GM23338 (cell line): ENCODE data around the gene PHKB. TPM values are rescaled to one million over a fixed set of nuclear protein-coding genes. Genes with fewer than 3 reads are reported as not detected.
A peak's percentile ranks its signal among the peaks of the same experiment; 100 is the strongest.

Experiments
- ATAC-seq: fragments of 200-7000 bp; cut with Tn5 transposase; 3 replicates; pipeline ENCODE4 v1.9.1; 2020
- DNase-seq: peaks from one replicate; pipeline ENCODE4 v3.0.0-alpha.2; 2015; ENCODE audit warnings: low spot score
- H2AFZ ChIP-seq: fragments of 200-600 bp; sonication (generic); 2 replicates; pipeline ENCODE4 v1.8.0; 2016; ENCODE audit warnings: antibody characterized with exemption, mild to moderate bottlenecking, moderate library complexity
- H3F3A ChIP-seq: fragments of 200-600 bp; sonication (generic); replicated peaks from 2 replicates; pipeline ENCODE4 v1.8.0; 2017; ENCODE audit warnings: antibody characterized with exemption, mixed run types, low read depth
- H3K27ac ChIP-seq: fragments of 200-600 bp; sonication (generic); 2 replicates; pipeline ENCODE4 v1.6.1; 2016; ENCODE audit warnings: low read depth
- H3K27me3 ChIP-seq: fragments of 200-600 bp; sonication (generic); 2 replicates; pipeline ENCODE4 v1.8.0; 2016; ENCODE audit warnings: mild to moderate bottlenecking, mixed run types, moderate library complexity; ENCODE audit not compliant: insufficient read depth
- H3K36me3 ChIP-seq: fragments of 200-600 bp; sonication (generic); 2 replicates; pipeline ENCODE4 v1.8.0; 2016; ENCODE audit warnings: mild to moderate bottlenecking; ENCODE audit not compliant: insufficient read depth
- H3K4me1 ChIP-seq: fragments of 200-600 bp; sonication (generic); 2 replicates; pipeline ENCODE4 v1.8.0; 2016; ENCODE audit warnings: mild to moderate bottlenecking, moderate library complexity; ENCODE audit not compliant: insufficient read depth
- H3K4me2 ChIP-seq: fragments of 200-600 bp; sonication (generic); 2 replicates; pipeline ENCODE4 v1.7.1; 2017; ENCODE audit warnings: mixed run types
- H3K4me3 ChIP-seq: fragments of 200-600 bp; sonication (generic); 2 replicates; pipeline ENCODE4 v1.6.1; 2016; ENCODE audit warnings: mixed run types
- H3K79me2 ChIP-seq: fragments of 200-600 bp; sonication (generic); replicated peaks from 2 replicates; pipeline ENCODE4 v1.8.0; 2017; ENCODE audit warnings: mild to moderate bottlenecking; ENCODE audit not compliant: insufficient read depth
- H3K9me2 ChIP-seq: fragments of 200-600 bp; sonication (generic); 2 replicates; pipeline ENCODE4 v1.8.0; 2017; ENCODE audit not compliant: insufficient read depth
- H4K20me1 ChIP-seq: fragments of 200-600 bp; sonication (generic); replicated peaks from 2 replicates; pipeline ENCODE4 v1.8.0; 2017; ENCODE audit warnings: mild to moderate bottlenecking; ENCODE audit not compliant: insufficient read depth
- H3K27ac Mint-ChIP-seq: 2 replicates; pipeline ENCODE4 v1.8.0; 2020; ENCODE audit warnings: inconsistent platforms, mild to moderate bottlenecking, moderate library complexity, mixed read lengths
- H3K27me3 Mint-ChIP-seq: 3 replicates; pipeline ENCODE4 v1.8.0; 2022; ENCODE audit warnings: low read depth, mild to moderate bottlenecking, moderate library complexity, mixed read lengths, inconsistent platforms; ENCODE audit not compliant: insufficient read depth, poor library complexity
- H3K36me3 Mint-ChIP-seq: 3 replicates; pipeline ENCODE4 v1.8.0; 2021; ENCODE audit warnings: low read depth, mild to moderate bottlenecking, inconsistent platforms, moderate library complexity, mixed read lengths
- H3K4me1 Mint-ChIP-seq: 3 replicates; pipeline ENCODE4 v1.8.0; 2020; ENCODE audit warnings: mild to moderate bottlenecking, inconsistent platforms, mixed read lengths
- H3K4me3 Mint-ChIP-seq: 3 replicates; pipeline ENCODE4 v1.8.0; 2021; ENCODE audit warnings: moderate library complexity, mild to moderate bottlenecking, inconsistent platforms, mixed read lengths
- H3K9me3 Mint-ChIP-seq: 3 replicates; pipeline ENCODE4 v1.8.0; 2020; ENCODE audit warnings: moderate library complexity, mild to moderate bottlenecking, inconsistent platforms, mixed read lengths
- CTCF ChIP-seq, 2 experiments: fragments of 200-600 bp in 1 of 2; sonication (generic) in 1 of 2; conservative IDR thresholded peaks; 2 replicates each; pipeline versions ENCODE4 v1.5.1 to v1.6.1; 2016 to 2017; ENCODE audit warnings: antibody characterized with exemption in 2 of 2, low read depth in 2 of 2, mild to moderate bottlenecking in 2 of 2, moderate library complexity in 1 of 2
- ETS1 ChIP-seq: IDR thresholded peaks from 2 replicates; pipeline ENCODE4 v1.6.1; 2016; ENCODE audit warnings: antibody characterized with exemption
- EZH2 ChIP-seq: fragments of 200-600 bp; sonication (generic); IDR thresholded peaks from one replicate; pipeline ENCODE4 v1.8.0; 2017; ENCODE audit warnings: antibody characterized with exemption, mild to moderate bottlenecking, low read depth; ENCODE audit not compliant: unreplicated experiment
- EZH2phosphoT487 ChIP-seq: fragments of 200-600 bp; sonication (generic); IDR thresholded peaks from one replicate; pipeline ENCODE4 v1.8.1; 2018; ENCODE audit warnings: antibody characterized with exemption; ENCODE audit not compliant: unreplicated experiment
- JUNB ChIP-seq: IDR thresholded peaks from one replicate; pipeline ENCODE4 v1.6.1; 2016; ENCODE audit warnings: antibody characterized with exemption; ENCODE audit not compliant: unreplicated experiment
- NANOG ChIP-seq: IDR thresholded peaks from 2 replicates; pipeline ENCODE4 v1.6.1; 2016; ENCODE audit warnings: antibody characterized with exemption, borderline replicate concordance
- POLR2AphosphoS5 ChIP-seq: IDR thresholded peaks from 2 replicates; pipeline ENCODE4 v1.6.1; 2016; ENCODE audit warnings: antibody characterized with exemption, low read depth
- REST ChIP-seq: IDR thresholded peaks from one replicate; pipeline ENCODE4 v1.6.1; 2018; ENCODE audit warnings: antibody characterized with exemption; ENCODE audit not compliant: unreplicated experiment
- STAT1 ChIP-seq: IDR thresholded peaks from one replicate; pipeline ENCODE4 v1.6.1; 2016; ENCODE audit warnings: antibody characterized with exemption; ENCODE audit not compliant: unreplicated experiment
- ZNF114 ChIP-seq: fragments of 250-450 bp; sonication (Bioruptor Pico); IDR thresholded peaks from 2 replicates; pipeline ENCODE4 v1.5.0; 2020; ENCODE audit warnings: mild to moderate bottlenecking, moderate library complexity
- ZNF331 ChIP-seq: fragments of 250-450 bp; sonication (Bioruptor Pico); IDR thresholded peaks from 2 replicates; pipeline ENCODE4 v1.5.0; 2020; ENCODE audit warnings: low read depth, mild to moderate bottlenecking, moderate library complexity
- polyA plus RNA-seq: library from polyadenylated mRNA; unstranded; fragments of >200 nt; fragmentation: Nextera tagmentation; extraction: Ambion mirVana; gene quantifications from 2 replicates; pipeline ENCODE4 v1.2.1, GENCODE V29; 2016
- total RNA-seq: library from RNA; depleted of rRNA; stranded (reverse); fragments of >200 nt; shearing (Covaris generic); gene quantifications from 2 replicates; pipeline ENCODE4 v1.2.3, GENCODE V29; 2014

PHKB gene
- total and polyA plus RNA-seq, 2 experiments from 2014 or later = 20.3 to 57.3 TPM

GRCh38 chr16:47693226-47693625 is 232.1 kb downstream of the PHKB start:
- no peaks in the 10 kb centered on the region for H3K27me3 ChIP-seq
- H3K9me3 Mint-ChIP-seq = no peaks in the 10 kb centered on the region
- DNase-seq = no peak
- no peaks in the 10 kb centered on the region for H3F3A ChIP-seq
- H3K36me3 Mint-ChIP-seq = peaks cover 9% of the 10 kb centered on the region; the same call in 2 of the 3 replicates
- H3K9me2 ChIP-seq = no peaks in the 10 kb centered on the region
- no peak overlapping the region for H3K4me2 ChIP-seq
- no peak overlapping the region for H3K27ac ChIP-seq
- H2AFZ ChIP-seq = no peak overlapping the region
- no peak overlapping the region for H3K4me3 Mint-ChIP-seq
- no peak for ATAC-seq
- H3K36me3 ChIP-seq = no peaks in the 10 kb centered on the region; the same call in 1 of the 2 replicates
- no peaks in the 10 kb centered on the region for H3K4me1 ChIP-seq
- no peaks in the 10 kb centered on the region for H3K27me3 Mint-ChIP-seq
- no peaks in the 10 kb centered on the region for H4K20me1 ChIP-seq
- H3K27ac Mint-ChIP-seq = no peak overlapping the region
- no peak for TF ChIP-seq ZNF331 (CRISPR knock-in tag)
- TF ChIP-seq REST = no peak
- TF ChIP-seq JUNB = no peak
- TF ChIP-seq ETS1 = no peak
- no peak for TF ChIP-seq NANOG
- TF ChIP-seq STAT1 = no peak
- TF ChIP-seq EZH2 = no peak
- TF ChIP-seq ZNF114 (CRISPR knock-in tag) = no peak
- no peak for TF ChIP-seq POLR2AphosphoS5
- no peaks in the 10 kb centered on the region for H3K79me2 ChIP-seq
- no peak overlapping the region for H3K4me3 ChIP-seq
- no peaks in the 10 kb centered on the region for H3K4me1 Mint-ChIP-seq

- no peaks in the 10 kb centered on the region; the same call in 1 of the 2 replicates for H3K36me3 ChIP-seq
- Mint-ChIP-seq H3K9me3 (no peaks in the 10 kb centered on the region), H3K36me3 (peaks cover 10% of the 10 kb centered on the region; the same call in 2 of the 3 replicates), H3K4me3 (no peak overlapping the region), H3K4me1 (peaks cover 7% of the 10 kb centered on the region), H3K27ac (no peak overlapping the region), H3K27me3 (no peaks in the 10 kb centered on the region)
- no peak overlapping the region for H3K4me2 ChIP-seq
- H2AFZ ChIP-seq = no peak overlapping the region
- H3F3A ChIP-seq = no peaks in the 10 kb centered on the region
- TF ChIP-seq EZH2phosphoT487 (no peak), CTCF (conservative IDR thresholded peaks at IDR 0.05; ENCODE audit: low read depth in 2 of 2) (peak; percentile 46 to 48)
- DNase-seq (peak; percentile 55), ATAC-seq (peak; percentile 84)
- H3K79me2 ChIP-seq = no peaks in the 10 kb centered on the region
- H3K27ac ChIP-seq = no peak overlapping the region
- no peak overlapping the region for H3K4me3 ChIP-seq
- H3K9me2 ChIP-seq = no peaks in the 10 kb centered on the region
- no peaks in the 10 kb centered on the region for H3K27me3 ChIP-seq
- H3K4me1 ChIP-seq = peaks cover 11% of the 10 kb centered on the region
- H4K20me1 ChIP-seq = no peaks in the 10 kb centered on the region
Observed at GRCh38 chr16:47694543-47694942, 233.4 kb downstream of the PHKB start.
